Right renal cortex interstitium (tissue), 3 donors: Measurements from ENCODE around the gene PSD2. TPM values are rescaled to one million over a fixed set of nuclear protein-coding genes. Genes with fewer than 3 reads are reported as not detected.
"Not testable (repeated sequence)": the region's sequence is repeated elsewhere in the genome, so short reads cannot be mapped to it uniquely, and the experiment has no call there.

Source experiments
- DNase-seq, 3 donors: peaks; one replicate each; pipeline ENCODE4 v3.0.0-alpha.2; 2013; ENCODE audit warnings: low read depth in 3 of 3, low spot score in 2 of 3
- polyA plus RNA-seq, 3 donors: library from polyadenylated mRNA; unstranded; fragments of 120-200 nt; gene quantifications; one replicate each; pipeline ENCODE4 v1.2.1, GENCODE V29; 2013; ENCODE audit not compliant: insufficient read length in 3 of 3

PSD2 gene
- polyA plus RNA-seq, 3 donors: 1.3 to 2.2 (median 1.6) TPM

GRCh38 chr5:139789116-139789844, 6.3 kb upstream of the PSD2 start:
- no peak for DNase-seq

- DNase-seq: no peak
These were observed 5.8 kb upstream of the PSD2 start for GRCh38 chr5:139789845-139790189.

GRCh38 chr5:139792218-139792617, 3.4 kb upstream of the PSD2 start:
- no peak for DNase-seq

- not testable (repeated sequence) for DNase-seq
These were observed 3.0 kb upstream of the PSD2 start for GRCh38 chr5:139792655-139793054.

- DNase-seq: no peak
These were observed 1.4 kb upstream of the PSD2 start for GRCh38 chr5:139794067-139794846.

GRCh38 chr5:139796061-139796806, 626 bp downstream of the PSD2 start:
- DNase-seq: no peak

- no peak for DNase-seq
These were observed 1.7 kb downstream of the PSD2 start for GRCh38 chr5:139797335-139797734.

GRCh38 chr5:139797856-139798510, 2.4 kb downstream of the PSD2 start:
- no peak for DNase-seq

GRCh38 chr5:139798883-139799282, 3.3 kb downstream of the PSD2 start:
- DNase-seq: no peak

- DNase-seq: no peak
These were observed 3.8 kb downstream of the PSD2 start for GRCh38 chr5:139799359-139799758.

- DNase-seq: no peak
These were observed 8.4 kb downstream of the PSD2 start for GRCh38 chr5:139803978-139804377.

- DNase-seq: no peak
These were observed 9.3 kb downstream of the PSD2 start for GRCh38 chr5:139804800-139805397.

GRCh38 chr5:139805545-139805944, 9.9 kb downstream of the PSD2 start:
- DNase-seq: no peak

GRCh38 chr5:139806111-139806510, 10.5 kb downstream of the PSD2 start:
- DNase-seq: no peak

- DNase-seq: no peak
These were observed 11.4 kb downstream of the PSD2 start for GRCh38 chr5:139806726-139807646.

- DNase-seq: no peak
These were observed 12.0 kb downstream of the PSD2 start for GRCh38 chr5:139807647-139808030.

- DNase-seq: no peak
These were observed 13.1 kb downstream of the PSD2 start for GRCh38 chr5:139808481-139809330.

GRCh38 chr5:139809331-139809810, 13.8 kb downstream of the PSD2 start:
- DNase-seq: no peak
